Measurements from ENCODE around the gene PSMB8. TPM values are rescaled to one million over a fixed set of nuclear protein-coding genes. Genes with fewer than 3 reads are reported as not detected.

The PSMB8 gene
- total and polyA plus RNA-seq, 7 donors = 34.3 to 305 (median 45.7) TPM

DNA sequence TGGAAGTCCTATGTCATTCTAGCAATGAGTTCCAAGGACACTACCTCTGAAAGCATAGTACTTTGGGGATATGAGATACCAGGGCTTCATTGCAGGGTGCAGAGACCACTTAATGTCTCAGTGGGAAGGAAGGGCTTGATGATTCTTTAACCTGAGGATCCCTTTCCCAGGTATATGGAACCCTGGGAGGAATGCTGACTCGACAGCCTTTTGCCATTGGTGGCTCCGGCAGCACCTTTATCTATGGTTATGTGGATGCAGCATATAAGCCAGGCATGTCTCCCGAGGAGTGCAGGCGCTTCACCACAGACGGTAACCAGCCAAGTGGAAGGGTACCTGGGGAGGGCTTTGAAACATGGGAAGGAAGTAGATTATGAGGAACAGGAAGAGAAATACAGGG lies 14.3 kb upstream of the PSMB8 start:
- Histone ChIP-seq H3K27me3 (no peaks in the 10 kb centered on the region), H3K4me1 (peaks cover 0 to 16% (median 11%) of the 10 kb centered on the region in 4 donors), H3K27ac (no peak overlapping the region), H3K36me3 (peaks cover 0 to 30% (median 9%) of the 10 kb centered on the region in 4 donors), H3K4me3 (no peak overlapping the region), H3K9me3 (no peaks in the 10 kb centered on the region)
- DNase-seq = no peak
- intact Hi-C loops (cut with DNase I) = no loop called here
- WGBS, 2 donors = 85 to 94% methylated on average over 5 of the region's 5 CpGs
- TF ChIP-seq POLR2AphosphoS5 (IDR thresholded peaks at IDR 0.05) = no peak
- TF ChIP-seq, protein P1, sequence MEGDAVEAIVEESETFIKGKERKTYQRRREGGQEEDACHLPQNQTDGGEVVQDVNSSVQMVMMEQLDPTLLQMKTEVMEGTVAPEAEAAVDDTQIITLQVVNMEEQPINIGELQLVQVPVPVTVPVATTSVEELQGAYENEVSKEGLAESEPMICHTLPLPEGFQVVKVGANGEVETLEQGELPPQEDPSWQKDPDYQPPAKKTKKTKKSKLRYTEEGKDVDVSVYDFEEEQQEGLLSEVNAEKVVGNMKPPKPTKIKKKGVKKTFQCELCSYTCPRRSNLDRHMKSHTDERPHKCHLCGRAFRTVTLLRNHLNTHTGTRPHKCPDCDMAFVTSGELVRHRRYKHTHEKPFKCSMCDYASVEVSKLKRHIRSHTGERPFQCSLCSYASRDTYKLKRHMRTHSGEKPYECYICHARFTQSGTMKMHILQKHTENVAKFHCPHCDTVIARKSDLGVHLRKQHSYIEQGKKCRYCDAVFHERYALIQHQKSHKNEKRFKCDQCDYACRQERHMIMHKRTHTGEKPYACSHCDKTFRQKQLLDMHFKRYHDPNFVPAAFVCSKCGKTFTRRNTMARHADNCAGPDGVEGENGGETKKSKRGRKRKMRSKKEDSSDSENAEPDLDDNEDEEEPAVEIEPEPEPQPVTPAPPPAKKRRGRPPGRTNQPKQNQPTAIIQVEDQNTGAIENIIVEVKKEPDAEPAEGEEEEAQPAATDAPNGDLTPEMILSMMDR (IDR thresholded peaks at IDR 0.05) = no peak
- no peak for TF ChIP-seq POLR2A (IDR thresholded peaks at IDR 0.05)
- TF ChIP-seq EP300 (IDR thresholded peaks at IDR 0.05) = no peak

DNA sequence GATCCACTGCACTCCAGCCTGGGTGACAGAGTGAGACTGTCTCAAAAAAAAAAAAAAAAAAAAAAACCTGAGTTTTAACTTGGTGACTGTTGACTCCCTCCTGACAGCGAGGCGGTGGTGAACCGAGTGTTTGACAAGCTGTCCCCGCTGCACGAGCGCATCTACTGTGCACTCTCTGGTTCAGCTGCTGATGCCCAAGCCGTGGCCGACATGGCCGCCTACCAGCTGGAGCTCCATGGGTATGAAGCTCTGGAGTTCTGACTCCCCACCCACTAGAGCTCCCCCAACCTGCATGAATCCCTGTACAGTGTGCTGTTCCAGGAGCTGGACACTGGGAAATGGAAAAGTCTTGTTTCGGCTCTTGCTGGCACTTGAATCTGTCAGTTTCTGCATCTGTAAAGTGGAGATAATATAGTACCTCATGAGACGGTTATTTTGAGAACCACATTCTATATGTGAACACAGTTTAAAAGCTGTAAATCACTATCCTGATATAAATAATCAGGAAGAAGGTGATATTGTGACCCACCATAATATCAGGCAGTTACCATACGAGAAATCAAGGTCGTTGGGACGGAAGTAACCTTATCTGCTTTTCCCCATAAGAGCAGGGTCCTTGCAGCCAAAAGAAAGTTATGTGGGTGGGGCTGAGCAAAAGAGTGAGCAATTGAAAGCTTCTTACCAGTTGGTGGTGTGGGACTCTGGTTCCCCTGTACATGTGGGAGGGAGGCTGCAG lies 13.5 kb upstream of the PSMB8 start:
- 87 to 89% methylated on average over 14 of the region's 14 CpGs for WGBS, 2 donors
- Histone ChIP-seq H3K36me3 (peaks cover 0 to 30% (median 9%) of the 10 kb centered on the region in 4 donors), H3K27me3 (no peaks in the 10 kb centered on the region), H3K4me1 (peaks cover 0 to 18% (median 15%) of the 10 kb centered on the region in 4 donors), H3K4me3 (no peak overlapping the region), H3K9me3 (no peaks in the 10 kb centered on the region), H3K27ac (no peak overlapping the region)
- TF ChIP-seq, protein P1 (IDR thresholded peaks at IDR 0.05) = no peak
- TF ChIP-seq POLR2AphosphoS5 (IDR thresholded peaks at IDR 0.05) (no peak), EP300 (IDR thresholded peaks at IDR 0.05) (no peak), POLR2A (IDR thresholded peaks at IDR 0.05) (no peak)
- intact Hi-C loops (cut with DNase I) = no loop called here
- no peak for DNase-seq

DNA sequence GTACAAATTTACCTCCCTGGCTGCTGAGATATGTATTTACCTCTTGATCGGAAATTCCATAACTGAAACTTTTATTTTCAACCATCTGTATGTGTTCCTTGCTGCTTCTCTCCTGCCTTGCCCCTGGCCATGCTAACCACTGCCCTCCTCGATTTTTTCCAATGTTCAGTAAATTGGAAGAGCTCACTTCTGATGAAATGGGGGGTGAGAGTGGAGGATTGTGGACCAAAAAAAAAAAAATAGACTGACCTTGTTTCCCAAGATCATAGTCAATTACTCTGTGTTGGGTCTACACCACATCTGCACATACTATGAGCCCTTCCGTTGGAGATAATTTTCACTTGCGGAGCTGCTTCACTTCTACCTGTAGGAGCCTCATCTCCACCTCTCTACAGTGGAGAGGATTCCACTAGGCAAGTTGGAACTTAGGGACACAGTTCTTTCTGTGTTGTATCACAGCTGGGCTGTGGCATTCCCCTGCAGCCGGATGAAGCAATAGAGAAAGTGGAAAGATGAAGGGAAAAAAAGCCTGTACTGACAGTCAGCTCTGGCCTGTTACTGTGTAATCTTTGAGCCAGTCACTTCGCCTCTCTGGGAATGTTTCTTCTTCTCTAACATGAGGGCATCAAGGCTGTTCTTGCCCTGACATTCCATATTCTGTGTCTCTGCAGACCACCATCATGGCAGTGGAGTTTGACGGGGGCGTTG lies 11.8 kb upstream of the PSMB8 start:
- H3K27me3 ChIP-seq = no peaks in the 10 kb centered on the region
- DNase-seq = no peak
- intact Hi-C loops (cut with DNase I) = no loop called here
- peaks cover 0 to 35% (median 26%) of the 10 kb centered on the region in 4 donors for H3K4me1 ChIP-seq
- 83 to 85% methylated on average over 8 of the region's 8 CpGs for WGBS, 2 donors
- H3K9me3 ChIP-seq = no peaks in the 10 kb centered on the region
- TF ChIP-seq, protein P1 (IDR thresholded peaks at IDR 0.05) = no peak
- no peak for TF ChIP-seq POLR2AphosphoS5 (IDR thresholded peaks at IDR 0.05)
- no peak for TF ChIP-seq POLR2A (IDR thresholded peaks at IDR 0.05)
- no peak for TF ChIP-seq EP300 (IDR thresholded peaks at IDR 0.05)
- H3K4me3 ChIP-seq = no peak overlapping the region
- peaks cover 0 to 41% (median 15%) of the 10 kb centered on the region in 4 donors for H3K36me3 ChIP-seq
- peak overlapping the region; percentile 96 to 99 (median 98) for H3K27ac ChIP-seq

DNA sequence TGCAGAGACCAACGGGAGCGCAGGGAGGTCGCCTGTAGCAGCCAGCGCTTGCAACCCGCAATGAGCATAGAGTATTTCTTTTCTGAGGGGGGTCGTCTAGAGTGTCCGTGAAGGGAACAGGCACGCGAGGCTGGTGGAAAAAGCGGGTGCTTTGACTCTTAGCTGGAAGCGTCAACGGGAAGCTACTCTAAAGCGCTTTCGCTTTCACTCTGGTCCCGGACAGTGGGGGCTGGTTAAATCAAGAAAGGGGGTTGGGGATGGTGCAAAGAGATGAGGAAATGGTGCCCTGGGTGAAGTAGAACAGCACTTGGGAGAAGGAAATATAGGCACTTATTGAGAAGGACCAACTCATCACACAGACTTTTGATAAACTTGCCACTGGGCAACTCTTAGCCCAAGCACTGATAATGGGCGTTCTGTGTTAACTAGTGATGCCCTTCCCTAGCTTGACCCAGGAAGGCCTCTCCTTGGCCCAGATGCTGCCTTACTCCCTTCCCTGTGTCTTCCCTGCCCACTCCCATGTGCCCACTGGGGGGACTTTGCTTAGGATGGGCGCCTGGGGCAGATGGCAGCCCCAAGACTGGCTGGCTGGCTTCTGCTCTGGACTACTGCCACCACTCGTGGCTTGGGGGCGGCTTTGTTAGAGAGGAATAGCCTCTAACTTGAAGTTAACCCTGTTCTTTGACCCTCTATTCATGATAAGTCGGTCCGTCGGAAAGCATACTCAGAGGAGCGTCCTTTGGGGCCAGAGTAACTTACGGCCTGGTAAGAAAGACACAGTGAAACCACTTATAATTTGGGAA lies 10.7 kb upstream of the PSMB8 start:
- Histone ChIP-seq H3K4me1 (peaks cover 0 to 35% (median 26%) of the 10 kb centered on the region in 4 donors), H3K27me3 (no peaks in the 10 kb centered on the region), H3K4me3 (peak overlapping the region; percentile 80 to 90 (median 82)), H3K36me3 (peaks cover 7 to 46% (median 22%) of the 10 kb centered on the region in 4 donors), H3K9me3 (no peaks in the 10 kb centered on the region), H3K27ac (peak overlapping the region; percentile 96 to 99 (median 98))
- no peak for TF ChIP-seq EP300 (IDR thresholded peaks at IDR 0.05)
- no peak for TF ChIP-seq POLR2AphosphoS5 (IDR thresholded peaks at IDR 0.05)
- TF ChIP-seq POLR2A (IDR thresholded peaks at IDR 0.05) = no peak
- TF ChIP-seq, protein P1 (IDR thresholded peaks at IDR 0.05) = no peak
- WGBS, 2 donors = 10 to 17% methylated on average over 24 of the region's 24 CpGs
- DNase-seq = peak; percentile 81
- intact Hi-C loops (cut with DNase I) = loop anchor here (1.0 to 5.0 kb wide), 2 partner anchors 10 to 353 kb away; partner anchors contain the start of genes PSMB8 and RING1

Measured in sigmoid colon (tissue), 7 donors.